ENCODE data around the gene PHYHIPL. TPM values are rescaled to one million over a fixed set of nuclear protein-coding genes. Genes with fewer than 3 reads are reported as not detected.
"Not testable (repeated sequence)": the region's sequence is repeated elsewhere in the genome, so short reads cannot be mapped to it uniquely, and the experiment has no call there.

Gene PHYHIPL
- total RNA-seq, 1 experiment from 2014 or later: not detected

DNA sequence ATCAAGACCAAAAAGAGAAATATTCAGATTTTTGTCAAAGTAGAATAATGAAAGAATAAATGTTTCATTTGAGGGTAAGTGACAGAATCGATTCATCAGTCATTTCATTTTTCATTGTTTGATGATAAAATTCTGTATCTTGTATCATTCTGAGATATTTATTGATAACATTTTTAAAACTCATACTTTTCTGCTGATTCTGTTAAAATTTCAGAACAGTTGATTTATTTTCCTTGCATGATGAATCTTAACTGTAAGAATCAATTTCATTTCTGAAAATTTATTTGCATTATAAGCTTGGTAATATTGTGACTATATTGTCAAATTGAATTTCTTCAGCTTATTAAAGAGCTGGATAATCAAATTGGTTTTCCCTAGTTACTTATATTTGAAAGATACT is 13.9 kb downstream of the PHYHIPL start:
- DNase-seq (ENCODE audit: low read depth): no peak

GRCh38 chr10:59206204-59206720 is 29.8 kb downstream of the PHYHIPL start:
- DNase-seq (ENCODE audit: low read depth): no peak

GRCh38 chr10:59212301-59212798 is 35.9 kb downstream of the PHYHIPL start:
- no peak for DNase-seq (ENCODE audit: low read depth)

DNA sequence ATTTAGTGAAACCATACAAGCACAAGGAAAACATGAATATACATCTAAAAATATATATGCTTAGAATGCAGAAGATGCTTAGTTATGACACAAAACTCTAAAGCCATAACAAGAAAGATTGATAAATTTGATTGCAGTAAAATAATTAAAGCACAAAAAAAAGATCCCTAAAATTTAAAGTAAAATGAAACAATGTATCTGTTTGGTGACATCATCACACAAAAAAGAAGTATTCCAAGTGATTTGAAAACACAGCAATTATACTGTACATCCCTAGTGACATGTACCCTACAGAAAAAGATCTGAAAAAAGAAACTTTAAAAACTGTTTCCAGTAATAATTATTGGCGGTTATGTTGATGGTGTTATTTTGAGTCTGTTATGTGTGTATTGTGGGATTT is 37.7 kb downstream of the PHYHIPL start:
- no peak for DNase-seq (ENCODE audit: low read depth)

GRCh38 chr10:59216178-59216869 is 39.9 kb downstream of the PHYHIPL start:
- DNase-seq (ENCODE audit: low read depth): no peak

GRCh38 chr10:59222788-59223187 is 46.3 kb downstream of the PHYHIPL start:
- DNase-seq (ENCODE audit: low read depth): no peak

GRCh38 chr10:59223597-59223996 is 47.2 kb downstream of the PHYHIPL start:
- not testable (repeated sequence) for DNase-seq (ENCODE audit: low read depth)

DNA sequence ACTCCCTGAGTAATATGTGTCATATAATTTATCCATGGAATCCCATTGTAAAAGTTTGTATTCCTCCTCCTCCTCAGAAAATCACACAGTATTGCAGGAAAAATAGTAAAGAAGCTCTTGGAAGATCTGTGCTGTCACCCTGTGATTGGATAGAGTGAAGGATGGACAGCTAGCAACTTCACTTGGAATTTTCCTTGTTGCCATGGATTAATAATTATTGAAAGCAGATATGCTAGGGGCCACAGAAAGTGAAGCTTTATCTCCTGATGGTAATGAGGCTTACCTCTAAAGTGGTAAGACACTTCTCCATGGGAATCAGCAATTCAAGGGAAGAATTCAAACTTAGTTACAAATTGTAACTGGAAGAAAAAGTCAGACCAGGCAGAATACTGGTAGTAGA is 48.8 kb downstream of the PHYHIPL start:
- DNase-seq (ENCODE audit: low read depth): no peak

- DNase-seq (ENCODE audit: low read depth): no peak
Observed at GRCh38 chr10:59227136-59227673, 50.8 kb downstream of the PHYHIPL start.

- no peak for DNase-seq (ENCODE audit: low read depth)
Observed at GRCh38 chr10:59229441-59229840, 53.0 kb downstream of the PHYHIPL start.

- peak; percentile 3 for DNase-seq (ENCODE audit: low read depth)
Observed at GRCh38 chr10:59234194-59234593, 57.8 kb downstream of the PHYHIPL start.

GRCh38 chr10:59234816-59235429 is 58.5 kb downstream of the PHYHIPL start:
- peak; percentile 24 for DNase-seq (ENCODE audit: low read depth)

DNA sequence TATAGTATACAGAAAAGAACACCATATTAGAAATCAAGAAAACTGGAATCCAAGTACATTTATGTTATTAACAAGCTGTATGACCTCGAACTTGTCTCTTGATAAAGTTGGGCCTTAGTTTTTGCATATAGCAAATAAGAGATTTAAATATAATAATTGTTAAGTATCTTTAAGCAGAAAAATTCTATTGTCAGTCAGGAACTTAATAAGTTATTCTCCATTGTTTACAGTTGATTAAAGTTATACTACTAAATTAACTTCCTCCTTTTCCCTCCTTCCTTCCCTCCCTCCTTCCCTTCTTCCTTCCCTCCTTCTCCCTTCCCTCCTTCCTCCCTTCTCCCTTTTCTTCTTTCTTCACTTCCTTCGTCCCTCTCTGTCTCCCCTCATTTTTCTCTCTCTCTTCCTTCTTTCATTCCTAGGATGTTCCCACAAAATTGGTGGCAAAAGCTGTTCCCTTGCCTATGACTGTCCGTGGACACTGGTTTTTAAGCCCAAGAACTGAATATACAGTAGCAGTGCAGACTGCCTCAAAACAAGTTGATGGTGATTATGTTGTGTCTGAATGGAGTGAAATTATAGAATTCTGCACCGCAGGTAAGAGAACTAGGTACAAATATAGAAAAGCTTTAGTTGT is 59.7 kb downstream of the PHYHIPL start:
- no peak for DNase-seq (ENCODE audit: low read depth)

DNA sequence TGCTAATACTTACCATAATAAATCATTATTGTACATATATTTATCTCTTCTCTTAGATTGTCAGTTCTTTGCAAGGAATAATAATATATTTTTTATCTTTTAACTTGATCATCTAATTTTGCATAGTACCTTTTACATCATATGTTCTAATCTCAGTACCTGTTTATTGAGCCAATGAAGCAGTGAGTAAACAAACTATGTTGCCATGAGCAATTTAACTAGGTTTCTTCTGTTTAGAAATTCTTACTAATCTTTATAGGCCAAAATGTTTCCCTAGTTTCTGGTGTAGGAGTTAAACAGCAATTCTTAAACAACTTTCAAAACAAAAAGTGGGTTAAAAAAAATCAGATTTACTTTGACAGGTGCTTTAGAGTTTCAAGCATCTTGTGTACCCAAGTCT is 61.3 kb downstream of the PHYHIPL start:
- DNase-seq (ENCODE audit: low read depth): no peak

GRCh38 chr10:59239108-59239507 is 62.7 kb downstream of the PHYHIPL start:
- not testable (repeated sequence) for DNase-seq (ENCODE audit: low read depth)

DNA sequence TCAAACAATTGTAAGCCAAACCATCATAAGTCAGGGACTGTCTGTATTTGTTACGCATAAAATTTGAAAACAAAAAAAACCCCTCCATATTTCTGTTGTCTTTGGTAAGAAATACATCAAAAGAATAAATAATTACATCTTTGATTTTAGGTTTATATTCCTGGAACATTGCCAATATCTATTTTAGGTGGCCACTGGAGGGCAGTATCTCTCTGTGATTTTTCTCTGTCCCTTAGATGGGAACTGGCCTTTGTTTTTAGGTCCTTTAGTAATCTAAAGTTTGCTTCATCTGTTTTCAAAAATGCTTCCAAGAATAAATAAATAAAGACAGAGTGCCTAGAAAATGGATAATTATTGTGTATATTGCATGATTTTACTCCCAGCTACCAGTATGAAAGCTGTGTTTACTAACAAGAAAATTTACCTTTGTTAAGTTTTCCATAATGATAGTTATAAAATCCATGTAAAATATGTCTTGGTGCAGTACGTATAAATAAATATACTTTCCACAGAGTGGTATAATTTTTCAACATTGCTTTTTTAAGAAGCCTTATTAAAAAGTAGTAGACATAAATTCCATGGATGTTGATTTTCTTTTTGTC is 64.2 kb downstream of the PHYHIPL start:
- DNase-seq (ENCODE audit: low read depth): peak; percentile 9

GRCh38 chr10:59242057-59242456 is 65.6 kb downstream of the PHYHIPL start:
- no peak for DNase-seq (ENCODE audit: low read depth)

GRCh38 chr10:59242991-59243390 is 66.5 kb downstream of the PHYHIPL start:
- DNase-seq (ENCODE audit: low read depth): no peak

GRCh38 chr10:59243611-59244195 is 67.3 kb downstream of the PHYHIPL start:
- no peak for DNase-seq (ENCODE audit: low read depth)

DNA sequence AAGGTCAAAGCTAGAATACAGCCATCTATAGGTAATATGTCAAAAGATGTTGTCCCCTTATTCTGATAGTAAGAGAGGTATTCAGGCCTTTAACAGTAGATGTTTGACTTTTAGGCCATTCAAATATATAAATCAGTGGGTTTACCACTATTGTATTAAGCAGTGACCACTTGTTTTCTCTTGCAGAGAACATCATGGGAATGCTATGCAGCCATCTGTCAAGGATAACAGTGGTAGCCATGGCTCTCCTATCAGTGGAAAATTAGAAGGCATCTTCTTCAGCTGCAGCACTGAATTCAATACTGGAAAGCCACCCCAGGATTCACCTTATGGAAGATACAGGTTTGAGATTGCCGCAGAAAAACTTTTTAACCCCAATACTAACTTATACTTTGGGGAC is 68.4 kb downstream of the PHYHIPL start:
- no peak for DNase-seq (ENCODE audit: low read depth)

GRCh38 chr10:59245686-59246085 is 69.2 kb downstream of the PHYHIPL start:
- no peak for DNase-seq (ENCODE audit: low read depth)

GRCh38 chr10:59252491-59252890 is 76.0 kb downstream of the PHYHIPL start:
- DNase-seq (ENCODE audit: low read depth): no peak

Measured in Daoy (cell line).